HepG2 (cell line): ENCODE data around the gene NTN3. TPM values are rescaled to one million over a fixed set of nuclear protein-coding genes. Genes with fewer than 3 reads are reported as not detected.

Experiments used
- ATF5 ChIP-seq: sonication (generic); formaldehyde crosslinking; IDR thresholded peaks from 2 replicates; pipeline ENCODE4 v1.4.0; 2020; ENCODE audit warnings: mild to moderate bottlenecking, low read depth, missing genetic modification reagents
- BCL6 ChIP-seq: IDR thresholded peaks from 2 replicates; pipeline ENCODE4 v1.6.1; 2016; ENCODE audit warnings: missing genetic modification reagents, missing compliant biosample characterization
- BORCS8-MEF2B ChIP-seq: sonication (generic); formaldehyde crosslinking; IDR thresholded peaks from 2 replicates; pipeline ENCODE4 v1.8.0; 2022; ENCODE audit warnings: mild to moderate bottlenecking, missing genetic modification reagents
- CHCHD3 ChIP-seq: sonication (generic); formaldehyde crosslinking; IDR thresholded peaks from 2 replicates; pipeline ENCODE4 v1.8.0; 2022; ENCODE audit warnings: mild to moderate bottlenecking, missing genetic modification reagents, moderate library complexity
- E2F2 ChIP-seq: sonication (generic); formaldehyde crosslinking; IDR thresholded peaks from 2 replicates; pipeline ENCODE4 v1.4.0; 2020; ENCODE audit warnings: missing genetic modification reagents, borderline replicate concordance
- EED ChIP-seq: sonication (generic); formaldehyde crosslinking; IDR thresholded peaks from 2 replicates; pipeline ENCODE4 v1.5.0; 2020; ENCODE audit warnings: mild to moderate bottlenecking, missing genetic modification reagents
- EP300 ChIP-seq, 3 experiments: sonication (generic) in 1 of 3; formaldehyde crosslinking in 1 of 3; IDR thresholded peaks; 2 replicates each; pipeline versions ENCODE4 v1.5.1 to v1.6.1; 2011 to 2020; ENCODE audit warnings: low read depth in 2 of 3, low read length in 2 of 3, borderline replicate concordance in 1 of 3, improper control_type of control experiment in 1 of 3, mild to moderate bottlenecking in 1 of 3, missing genetic modification reagents in 1 of 3, moderate library complexity in 1 of 3
- FOXJ3 ChIP-seq: sonication (generic); formaldehyde crosslinking; IDR thresholded peaks from 2 replicates; pipeline ENCODE4 v1.4.0; 2020; ENCODE audit warnings: missing genetic modification reagents, mild to moderate bottlenecking, borderline replicate concordance
- MBNL3 ChIP-seq: fragments of 250-450 bp; sonication (Bioruptor Pico); conservative IDR thresholded peaks from 2 replicates; pipeline ENCODE4 v1.8.0; 2022; ENCODE audit warnings: mild to moderate bottlenecking, inconsistent platforms
- NFYB ChIP-seq: sonication (generic); formaldehyde crosslinking; IDR thresholded peaks from 2 replicates; pipeline ENCODE4 v1.4.0; 2020; ENCODE audit warnings: missing genetic modification reagents
- PAXIP1 ChIP-seq: sonication (generic); formaldehyde crosslinking; conservative IDR thresholded peaks from 2 replicates; pipeline ENCODE4 v1.4.0; 2020; ENCODE audit warnings: mild to moderate bottlenecking, missing genetic modification reagents, moderate library complexity
- RCOR2 ChIP-seq: IDR thresholded peaks from 2 replicates; pipeline ENCODE4 v1.6.1; 2016; ENCODE audit warnings: missing biosample characterization, missing genetic modification reagents
- REL ChIP-seq: sonication (generic); formaldehyde crosslinking; conservative IDR thresholded peaks from 2 replicates; pipeline ENCODE4 v1.8.0; 2022; ENCODE audit warnings: mild to moderate bottlenecking, missing genetic modification reagents, moderate library complexity
- SNAPC2 ChIP-seq: sonication (generic); formaldehyde crosslinking; IDR thresholded peaks from 2 replicates; pipeline ENCODE4 v1.8.1; 2022; ENCODE audit warnings: mild to moderate bottlenecking, missing genetic modification reagents
- TBX2 ChIP-seq: sonication (generic); formaldehyde crosslinking; IDR thresholded peaks from 2 replicates; pipeline ENCODE4 v1.5.0; 2020; ENCODE audit warnings: missing genetic modification reagents, mild to moderate bottlenecking, borderline replicate concordance
- XBP1 ChIP-seq: sonication (generic); formaldehyde crosslinking; IDR thresholded peaks from 2 replicates; pipeline ENCODE4 v1.5.0; 2020; ENCODE audit warnings: missing genetic modification reagents
- ZEB1 ChIP-seq: IDR thresholded peaks from 2 replicates; pipeline ENCODE4 v1.6.1; 2012; ENCODE audit warnings: mild to moderate bottlenecking, low read depth, inconsistent platforms; ENCODE audit not compliant: insufficient replicate concordance
- ZFP36L2 ChIP-seq: sonication (generic); formaldehyde crosslinking; IDR thresholded peaks from 2 replicates; pipeline ENCODE4 v1.4.0; 2020; ENCODE audit warnings: missing genetic modification reagents
- ZNF101 ChIP-seq: sonication (generic); formaldehyde crosslinking; IDR thresholded peaks from 2 replicates; pipeline ENCODE4 v1.4.0; 2020; ENCODE audit warnings: mild to moderate bottlenecking, low read depth, missing genetic modification reagents, borderline replicate concordance
- ZNF317 ChIP-seq: sonication (generic); formaldehyde crosslinking; IDR thresholded peaks from 2 replicates; pipeline ENCODE4 v1.5.0; 2020; ENCODE audit warnings: mild to moderate bottlenecking, missing genetic modification reagents
- ZNF546 ChIP-seq: sonication (generic); formaldehyde crosslinking; conservative IDR thresholded peaks from 2 replicates; pipeline ENCODE4 v1.8.1; 2023; ENCODE audit warnings: mild to moderate bottlenecking, missing genetic modification reagents
- ZNF547 ChIP-seq: sonication (generic); formaldehyde crosslinking; IDR thresholded peaks from 2 replicates; pipeline ENCODE4 v1.5.1; 2020; ENCODE audit warnings: mild to moderate bottlenecking, missing genetic modification reagents
- ZNF564 ChIP-seq: sonication (generic); formaldehyde crosslinking; IDR thresholded peaks from 2 replicates; pipeline ENCODE4 v1.8.1; 2023; ENCODE audit warnings: mild to moderate bottlenecking, missing genetic modification reagents
- ZNF652 ChIP-seq: IDR thresholded peaks from 2 replicates; pipeline ENCODE4 v1.6.1; 2016; ENCODE audit warnings: low read depth, borderline replicate concordance
- ZNF790 ChIP-seq: sonication (generic); formaldehyde crosslinking; IDR thresholded peaks from 2 replicates; pipeline ENCODE4 v1.8.0; 2022; ENCODE audit warnings: missing genetic modification reagents, mild to moderate bottlenecking, borderline replicate concordance
- ZNF841 ChIP-seq: sonication (generic); formaldehyde crosslinking; IDR thresholded peaks from 2 replicates; pipeline ENCODE4 v1.8.1; 2023; ENCODE audit warnings: missing genetic modification reagents, borderline replicate concordance
- ZNF883 ChIP-seq: sonication (generic); formaldehyde crosslinking; IDR thresholded peaks from 2 replicates; pipeline ENCODE4 v1.5.1; 2020; ENCODE audit warnings: mild to moderate bottlenecking, missing genetic modification reagents; ENCODE audit errors: not compliant biosample characterization
- ZSCAN12 ChIP-seq: sonication (generic); formaldehyde crosslinking; IDR thresholded peaks from 2 replicates; pipeline ENCODE4 v1.9.0; 2021; ENCODE audit warnings: mild to moderate bottlenecking, missing genetic modification reagents
- polyA plus RNA-seq, 8 experiments: library from polyadenylated mRNA; depleted of rRNA in 3 of 8; stranded (reverse) in 7 of 8; unstranded in 1 of 8; fragments of >200 nt; fragmentation: Illumina TruSeq in 4 of 8; extraction: Trizol in 4 of 8; gene quantifications; 2 replicates each; pipeline versions ENCODE4 v1.2.1 to v1.2.3, GENCODE V29; 2011 to 2016; ENCODE audit warnings: low read depth in 4 of 8, missing spikeins in 1 of 8, mixed read lengths in 1 of 8; ENCODE audit not compliant: insufficient read depth in 1 of 8
- total RNA-seq, 5 experiments: library from RNA; depleted of rRNA; stranded (reverse); fragments of >200 nt; fragmentation: Illumina TruSeq; extraction: Trizol; gene quantifications; 2 replicates each; pipeline ENCODE4 v1.2.3, GENCODE V29; 2016; ENCODE audit warnings: low read depth in 1 of 5

NTN3 gene
- total and polyA plus RNA-seq, 2 of the 13 experiments (the other 11 are each of a cell fraction or from before 2014, with no cell fraction given): 0.09 to 0.20 TPM

GRCh38 chr16:2476741-2477140 lies 5.6 kb downstream of the NTN3 start (continued):
- TF ChIP-seq ZFP36L2 (no peak), EED (CRISPR knock-in tag) (no peak), E2F2 (CRISPR knock-in tag) (no peak), ATF5 (CRISPR knock-in tag) (no peak), RCOR2 (CRISPR knock-in tag) (no peak), SNAPC2 (CRISPR knock-in tag) (no peak), ZNF790 (CRISPR knock-in tag) (no peak), ZNF841 (CRISPR knock-in tag) (no peak), FOXJ3 (no peak), ZNF547 (CRISPR knock-in tag) (no peak), CHCHD3 (no peak), EP300 (IDR thresholded peaks at IDR 0.05; ENCODE audit: low read depth in 2 of 2, low read length in 2 of 2) (no peak), EP300 (CRISPR knock-in tag; IDR thresholded peaks at IDR 0.05; ENCODE audit: borderline replicate concordance) (no peak), REL (CRISPR knock-in tag) (no peak), XBP1 (no peak), ZEB1 (peak; percentile 83), ZNF564 (CRISPR knock-in tag) (no peak), BCL6 (CRISPR knock-in tag) (peak; percentile 43; the same call in 1 of the 2 replicates), NFYB (CRISPR knock-in tag) (no peak), ZNF317 (CRISPR knock-in tag) (no peak), PAXIP1 (CRISPR knock-in tag) (peak; percentile 59), ZNF883 (CRISPR knock-in tag) (no peak), TBX2 (CRISPR knock-in tag) (no peak; the same call in 1 of the 2 replicates), ZNF101 (no peak), ZNF546 (no peak), BORCS8-MEF2B (CRISPR knock-in tag) (no peak), ZSCAN12 (CRISPR knock-in tag) (no peak), MBNL3 (CRISPR knock-in tag) (no peak), ZNF652 (CRISPR knock-in tag) (no peak)
